Choroid plexus epithelial cell (primary cell): Measurements from ENCODE around the gene SMCO4.
A peak's percentile ranks its signal among the peaks of the same experiment; 100 is the strongest.
"Not testable (repeated sequence)": the region's sequence is repeated elsewhere in the genome, so short reads cannot be mapped to it uniquely, and the experiment has no call there.

ENCODE experiments used
- DNase-seq: peaks from one replicate; pipeline ENCODE4 v3.0.0-alpha.2; 2010; ENCODE audit warnings: low read depth
- H3K4me3 ChIP-seq: 2 replicates; pipeline ENCODE4 v1.5.1; 2011; ENCODE audit warnings: low read depth, mild to moderate bottlenecking, control low read depth, low read length, moderate library complexity
- TF ChIP-seq, protein P1 (sequence below): conservative IDR thresholded peaks from 2 replicates; pipeline ENCODE4 v1.5.1; 2011; ENCODE audit warnings: low read depth, mild to moderate bottlenecking, control low read depth, inconsistent platforms, low read length, moderate library complexity

SMCO4 gene

DNA sequence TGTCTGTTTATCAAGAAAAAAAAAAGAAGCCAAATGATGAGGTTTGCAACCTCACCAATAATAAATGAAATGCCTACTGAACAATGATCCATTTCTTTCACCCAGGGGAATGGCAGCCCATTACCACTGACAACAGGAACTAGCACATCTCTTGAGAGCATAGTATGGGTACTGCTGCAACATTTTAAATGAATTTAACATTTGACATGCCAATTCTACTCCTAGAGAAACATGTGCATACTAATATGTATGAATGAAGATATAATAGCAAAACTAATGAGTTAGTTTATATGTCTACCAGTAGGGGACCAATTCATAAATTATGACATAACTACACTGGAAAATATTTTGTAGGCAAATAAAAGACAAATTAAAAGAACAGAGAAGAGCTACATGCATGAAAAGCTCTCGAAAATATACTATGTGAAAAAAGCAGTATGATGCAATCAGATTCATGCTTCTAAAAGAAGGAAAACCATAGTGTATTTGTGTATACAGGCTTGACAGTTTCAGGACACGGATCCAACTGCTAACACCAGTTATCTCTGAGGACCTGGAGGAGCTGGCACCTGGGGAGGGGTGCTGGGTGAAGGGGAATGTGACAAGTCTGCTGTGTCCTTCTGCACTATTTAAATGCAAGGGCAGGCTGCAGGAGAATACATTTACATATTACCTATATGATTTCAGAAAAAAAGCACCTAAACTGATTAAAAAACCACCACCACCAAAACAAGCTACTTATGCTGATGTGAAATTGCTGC, 6.9 kb downstream of the SMCO4 start:
- H3K4me3 ChIP-seq, result no peak overlapping the region
- TF ChIP-seq, protein P1, sequence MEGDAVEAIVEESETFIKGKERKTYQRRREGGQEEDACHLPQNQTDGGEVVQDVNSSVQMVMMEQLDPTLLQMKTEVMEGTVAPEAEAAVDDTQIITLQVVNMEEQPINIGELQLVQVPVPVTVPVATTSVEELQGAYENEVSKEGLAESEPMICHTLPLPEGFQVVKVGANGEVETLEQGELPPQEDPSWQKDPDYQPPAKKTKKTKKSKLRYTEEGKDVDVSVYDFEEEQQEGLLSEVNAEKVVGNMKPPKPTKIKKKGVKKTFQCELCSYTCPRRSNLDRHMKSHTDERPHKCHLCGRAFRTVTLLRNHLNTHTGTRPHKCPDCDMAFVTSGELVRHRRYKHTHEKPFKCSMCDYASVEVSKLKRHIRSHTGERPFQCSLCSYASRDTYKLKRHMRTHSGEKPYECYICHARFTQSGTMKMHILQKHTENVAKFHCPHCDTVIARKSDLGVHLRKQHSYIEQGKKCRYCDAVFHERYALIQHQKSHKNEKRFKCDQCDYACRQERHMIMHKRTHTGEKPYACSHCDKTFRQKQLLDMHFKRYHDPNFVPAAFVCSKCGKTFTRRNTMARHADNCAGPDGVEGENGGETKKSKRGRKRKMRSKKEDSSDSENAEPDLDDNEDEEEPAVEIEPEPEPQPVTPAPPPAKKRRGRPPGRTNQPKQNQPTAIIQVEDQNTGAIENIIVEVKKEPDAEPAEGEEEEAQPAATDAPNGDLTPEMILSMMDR, result no peak
- DNase-seq, result no peak

DNA sequence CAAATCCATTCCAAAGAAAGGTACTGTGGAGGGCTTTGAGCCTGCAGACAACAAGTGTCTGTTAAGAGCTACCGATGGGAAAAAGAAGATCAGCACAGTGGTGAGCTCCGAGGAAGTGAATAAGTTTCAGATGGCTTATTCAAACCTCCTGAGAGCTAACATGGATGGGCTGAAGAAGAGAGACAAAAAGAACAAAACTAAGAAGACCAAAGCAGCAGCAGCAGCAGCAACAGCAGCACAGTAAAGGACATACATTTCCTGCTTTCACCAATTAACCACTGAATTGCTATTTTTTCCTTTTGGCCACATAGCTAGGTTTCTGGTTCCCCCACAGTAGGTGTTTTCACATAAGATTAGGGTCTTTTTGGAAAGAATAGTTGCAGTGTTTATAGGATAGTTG, 7.6 kb downstream of the SMCO4 start:
- DNase-seq, H3K4me3 ChIP-seq: not testable (repeated sequence)

DNA sequence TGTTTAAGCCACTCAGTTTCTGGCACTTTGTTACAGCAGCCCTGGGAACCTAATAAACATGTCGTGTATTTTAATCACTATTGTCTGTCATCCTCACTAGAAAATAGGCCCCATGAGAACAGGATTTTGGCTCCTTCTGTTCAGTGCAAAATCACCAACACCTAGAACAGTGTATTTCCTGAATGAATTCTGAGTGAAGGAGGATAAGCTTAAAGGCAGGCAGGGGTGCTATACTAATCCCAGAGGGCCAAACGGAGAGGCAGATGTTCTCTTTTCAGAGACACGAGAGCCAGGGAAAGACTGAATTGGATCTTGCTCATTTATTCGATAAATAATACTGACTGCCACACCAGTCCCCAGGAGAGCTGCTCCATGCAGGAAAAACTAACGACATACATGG, 10.4 kb downstream of the SMCO4 start:
- TF ChIP-seq, protein P1, result no peak
- no peak for DNase-seq
- no peak overlapping the region for H3K4me3 ChIP-seq

DNA sequence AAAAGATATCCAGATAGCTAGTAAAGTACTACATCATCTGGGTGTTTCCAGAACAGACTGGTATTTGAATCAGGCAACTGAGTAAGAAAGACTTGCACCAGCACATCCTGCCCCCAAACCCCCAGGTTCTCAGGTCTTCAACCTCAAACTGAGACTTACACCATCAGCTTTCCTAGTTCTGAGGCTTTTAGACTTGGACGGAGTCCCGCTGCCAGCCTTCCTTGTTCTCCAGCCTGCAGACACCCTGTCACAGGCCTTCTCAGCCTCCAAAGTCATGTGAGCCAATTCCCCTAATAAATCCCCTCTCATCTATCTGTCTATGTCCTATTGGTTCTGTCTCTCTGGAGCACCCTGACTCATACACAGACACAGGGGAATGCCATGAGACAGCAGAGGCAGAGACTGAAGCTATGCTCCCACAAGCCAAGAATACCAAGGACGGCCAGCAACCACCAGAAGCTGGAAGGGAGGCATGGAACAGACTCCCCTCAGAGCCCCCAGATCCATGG, 10.9 kb downstream of the SMCO4 start:
- TF ChIP-seq, protein P1, result no peak
- DNase-seq, result peak; percentile 50
- no peak overlapping the region for H3K4me3 ChIP-seq

DNA sequence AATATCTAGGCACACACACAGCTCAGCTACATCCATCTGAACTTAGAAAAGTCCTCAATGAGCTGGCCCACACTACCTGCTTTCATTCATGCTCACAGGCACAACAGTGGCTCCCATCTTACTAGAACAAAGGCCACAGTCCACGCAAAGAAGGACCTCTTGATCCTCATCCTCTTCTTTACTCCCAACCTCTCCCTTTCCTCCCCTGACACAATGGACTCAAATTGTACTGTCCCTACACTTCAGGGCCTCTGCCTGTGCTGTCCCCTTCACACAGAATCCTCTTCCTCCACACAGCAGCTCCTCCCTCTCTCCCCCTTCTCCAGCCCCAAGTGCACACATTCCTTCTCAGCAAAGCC, 12.7 kb downstream of the SMCO4 start:
- TF ChIP-seq, protein P1, result no peak
- no peak for DNase-seq
- H3K4me3 ChIP-seq, result no peak overlapping the region

DNA sequence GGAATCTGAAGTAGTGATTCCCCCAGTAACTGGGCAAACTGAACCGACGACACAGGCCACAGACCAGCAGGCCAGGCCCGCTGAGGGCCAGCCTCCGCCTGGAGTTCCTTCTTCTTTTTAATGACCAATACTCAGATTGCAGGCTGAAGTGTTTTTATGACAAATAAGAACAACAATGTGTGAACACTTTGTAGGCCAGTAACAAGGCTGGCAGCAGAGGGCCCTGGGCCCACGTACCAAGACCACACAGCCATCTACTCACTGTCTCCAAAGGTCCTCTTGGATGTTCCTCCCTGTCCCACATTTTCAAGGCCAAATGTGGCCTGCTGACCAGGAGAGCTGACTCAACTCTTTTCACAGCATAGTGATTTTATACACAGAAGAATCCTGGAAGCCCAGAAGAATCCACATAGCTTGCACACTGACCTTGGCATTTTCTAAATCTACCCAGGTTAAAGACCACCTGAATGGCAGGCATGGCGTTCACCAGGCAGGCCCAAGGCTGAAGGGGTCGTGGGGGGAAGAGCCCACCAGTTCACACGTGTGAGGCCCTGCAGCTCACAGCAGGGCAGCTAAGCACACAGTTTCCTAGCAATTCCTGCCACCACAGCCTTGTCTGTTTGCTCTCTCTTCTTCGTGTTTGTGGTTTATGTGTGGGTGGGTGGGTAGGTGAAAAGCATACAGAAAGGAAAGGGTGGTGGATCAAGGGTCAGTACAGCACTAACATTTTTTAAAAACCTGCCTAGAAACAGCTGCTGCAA, 13.3 kb downstream of the SMCO4 start:
- H3K4me3 ChIP-seq, result no peak overlapping the region
- DNase-seq, result peak; percentile 86
- TF ChIP-seq, protein P1, result no peak

DNA sequence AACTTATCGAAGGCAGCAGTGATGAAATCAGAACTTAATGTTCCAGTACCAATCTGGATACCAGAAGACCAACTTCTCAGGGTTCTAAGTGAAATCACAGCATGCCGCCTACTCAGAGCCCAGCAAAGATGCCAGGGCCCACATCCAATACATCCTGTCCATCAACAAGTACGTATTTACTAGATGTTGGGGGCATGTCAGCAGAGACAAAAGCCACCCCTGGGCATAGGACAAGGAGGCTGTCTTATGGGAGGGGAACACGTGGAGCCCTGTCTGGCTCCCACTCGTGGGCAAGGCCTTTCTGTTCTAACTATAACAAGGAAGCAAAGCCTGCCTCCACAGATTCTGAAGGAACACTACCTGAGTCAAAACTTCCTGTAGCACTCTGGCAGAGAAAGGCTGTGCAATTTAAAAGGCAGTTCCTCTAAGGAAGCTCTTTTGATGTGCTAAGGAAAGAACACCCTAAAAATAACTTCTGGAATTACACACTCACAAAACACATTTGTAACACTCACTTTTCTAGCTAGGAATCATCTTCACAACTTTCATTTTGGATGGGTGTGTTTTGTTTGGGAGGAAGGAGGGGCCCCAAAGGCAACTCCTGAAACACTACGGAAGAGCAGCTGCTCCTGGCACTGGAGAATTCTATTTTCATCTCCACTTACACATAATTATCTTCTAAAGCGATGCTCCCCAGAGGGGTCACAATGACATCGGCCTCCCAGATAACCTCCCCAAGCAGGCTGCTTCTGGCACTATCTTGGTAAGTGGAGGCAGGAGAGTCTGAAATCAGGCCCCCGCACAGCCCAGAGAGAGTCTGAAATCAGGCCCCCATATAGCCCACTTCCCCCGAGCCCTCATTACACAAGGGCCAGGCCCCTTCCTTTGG, 14.2 kb downstream of the SMCO4 start:
- H3K4me3 ChIP-seq, result no peak overlapping the region
- TF ChIP-seq, protein P1, result no peak
- peak; percentile 28 for DNase-seq
